HG03045 (cell line): ENCODE results near the gene RPL15.

Experiments used
- ATAC-seq: cut with Tn5 transposase; IDR thresholded peaks from one replicate; pipeline ENCODE4 v1.9.1; 2021; ENCODE audit warnings: mild to moderate bottlenecking, moderate library complexity; ENCODE audit not compliant: unreplicated experiment

RPL15 gene

GRCh38 chr3:23926736-23927135, 9.8 kb downstream of the RPL15 start:
- no peak for ATAC-seq

- ATAC-seq: no peak
Observed at GRCh38 chr3:23928524-23928923, 11.6 kb downstream of the RPL15 start.

- no peak for ATAC-seq
Observed at GRCh38 chr3:23931597-23931996, 14.7 kb downstream of the RPL15 start.

GRCh38 chr3:23932571-23932970, 15.6 kb downstream of the RPL15 start:
- ATAC-seq: no peak

GRCh38 chr3:23934253-23934652, 17.3 kb downstream of the RPL15 start:
- ATAC-seq: no peak

- ATAC-seq: no peak
Observed at GRCh38 chr3:23937296-23937695, 20.4 kb downstream of the RPL15 start.

- ATAC-seq: no peak
Observed at GRCh38 chr3:23938688-23939087, 21.8 kb downstream of the RPL15 start.

GRCh38 chr3:23940775-23941174, 23.8 kb downstream of the RPL15 start:
- ATAC-seq: no peak

GRCh38 chr3:23941440-23941839, 24.5 kb downstream of the RPL15 start:
- ATAC-seq: no peak

- no peak for ATAC-seq
Observed at GRCh38 chr3:23942546-23942945, 25.6 kb downstream of the RPL15 start.

- ATAC-seq: no peak
Observed at GRCh38 chr3:23944007-23944783, 27.3 kb downstream of the RPL15 start.

GRCh38 chr3:23944861-23945662, 28.1 kb downstream of the RPL15 start, which contains the start of gene NR1D2:
TSS of gene NR1D2 (plus strand) at chr3:23945286. CDS start at chr3:23945579, 293 bp downstream.
- ATAC-seq: peak; percentile 65

GRCh38 chr3:23945663-23945912, 28.7 kb downstream of the RPL15 start:
- no peak for ATAC-seq

- peak; percentile 85 for ATAC-seq
Observed at GRCh38 chr3:23945913-23946687, 29.2 kb downstream of the RPL15 start.

GRCh38 chr3:23948761-23949160, 31.8 kb downstream of the RPL15 start:
- no peak for ATAC-seq

- ATAC-seq: no peak
Observed at GRCh38 chr3:23949784-23950183, 32.9 kb downstream of the RPL15 start.

GRCh38 chr3:23950293-23950692, 33.4 kb downstream of the RPL15 start:
- ATAC-seq: no peak

GRCh38 chr3:23952646-23953045, 35.7 kb downstream of the RPL15 start:
- ATAC-seq: no peak

GRCh38 chr3:23953523-23953922, 36.6 kb downstream of the RPL15 start:
- ATAC-seq: no peak

GRCh38 chr3:23954144-23954543, 37.2 kb downstream of the RPL15 start:
- ATAC-seq: no peak

- no peak for ATAC-seq
Observed at GRCh38 chr3:23956701-23957100, 39.8 kb downstream of the RPL15 start.
